Stimulated activated CD4-positive, alpha-beta T cell treated with anti-CD3 and anti-CD28 coated beads, Interleukin-2, amount 100 ng/mL, for 4 hours (primary cell): ENCODE results near the gene PP2D1.
"Not testable (repeated sequence)": the region's sequence is repeated elsewhere in the genome, so short reads cannot be mapped to it uniquely, and the experiment has no call there.

Experiments used
- DNase-seq: peaks from one replicate; pipeline ENCODE4 v3.0.0-alpha.2; 2020; ENCODE audit warnings: low read depth

The PP2D1 gene

GRCh38 chr3:20012164-20012563 lies at the start of gene PP2D1:
TSS of gene PP2D1 (minus strand) at chr3:20012264. CDS start at chr3:20012072, 192 bp downstream.
- no peak for DNase-seq

- DNase-seq = no peak
Measured at GRCh38 chr3:20060974-20061685, 49.1 kb upstream of the PP2D1 start.

- no peak for DNase-seq
Measured at GRCh38 chr3:20059929-20060328, 47.9 kb upstream of the PP2D1 start.

- no peak for DNase-seq
Measured at GRCh38 chr3:20057612-20058180, 45.6 kb upstream of the PP2D1 start.

- no peak for DNase-seq
Measured at GRCh38 chr3:20056725-20057611, 44.9 kb upstream of the PP2D1 start.

- DNase-seq = no peak
Measured at GRCh38 chr3:20055842-20056241, 43.8 kb upstream of the PP2D1 start.

- no peak for DNase-seq
Measured at GRCh38 chr3:20055020-20055775, 43.1 kb upstream of the PP2D1 start.

GRCh38 chr3:20054549-20054987 lies 42.5 kb upstream of the PP2D1 start:
- DNase-seq = peak; percentile 66

- no peak for DNase-seq
Measured at GRCh38 chr3:20052851-20053250, 40.8 kb upstream of the PP2D1 start.

- no peak for DNase-seq
Measured at GRCh38 chr3:20051123-20051806, 39.2 kb upstream of the PP2D1 start.

- no peak for DNase-seq
Measured at GRCh38 chr3:20047976-20048883, 36.2 kb upstream of the PP2D1 start.

- no peak for DNase-seq
Measured at GRCh38 chr3:20047341-20047779, 35.3 kb upstream of the PP2D1 start.

- no peak for DNase-seq
Measured at GRCh38 chr3:20046556-20046955, 34.5 kb upstream of the PP2D1 start.

GRCh38 chr3:20045141-20045540 lies 33.1 kb upstream of the PP2D1 start:
- DNase-seq = not testable (repeated sequence)

- DNase-seq = no peak
Measured at GRCh38 chr3:20043825-20044224, 31.8 kb upstream of the PP2D1 start.

GRCh38 chr3:20043396-20043795 lies 31.3 kb upstream of the PP2D1 start:
- peak; percentile 25 for DNase-seq

GRCh38 chr3:20042331-20042730 lies 30.3 kb upstream of the PP2D1 start:
- DNase-seq = no peak

GRCh38 chr3:20041197-20041780 lies 29.2 kb upstream of the PP2D1 start:
- DNase-seq = peak; percentile 59

GRCh38 chr3:20040548-20041196 lies 28.6 kb upstream of the PP2D1 start:
- DNase-seq = peak; percentile 32
